Esophagus muscularis mucosa (tissue), 4 donors: ENCODE measurements around the gene TMEM95. TPM values are rescaled to one million over a fixed set of nuclear protein-coding genes. Genes with fewer than 3 reads are reported as not detected.
A peak's percentile ranks its signal among the peaks of the same experiment; 100 is the strongest.

ENCODE experiments used
- DNase-seq: peaks from one replicate; pipeline ENCODE4 v3.0.0-alpha.2; 2017; ENCODE audit errors: extremely low spot score
- H3K27ac ChIP-seq, 4 donors: fragments of 200-600 bp; sonication (generic); replicated peaks in 1 of 4; 1 replicate in 3 of 4; 2 replicates in 1 of 4; pipeline ENCODE4 v1.5.1; 2016 to 2019; ENCODE audit warnings: mild to moderate bottlenecking in 1 of 4
- H3K27me3 ChIP-seq, 4 donors: fragments of 200-600 bp; sonication (generic); one replicate each; pipeline versions ENCODE4 v1.5.1 to v1.6.0; 2016 to 2019
- H3K36me3 ChIP-seq, 4 donors: fragments of 200-600 bp; sonication (generic); one replicate each; pipeline ENCODE4 v1.5.1; 2016 to 2019
- H3K4me1 ChIP-seq, 4 donors: fragments of 200-600 bp; sonication (generic); one replicate each; pipeline ENCODE4 v1.5.1; 2016 to 2019
- H3K4me3 ChIP-seq, 4 donors: fragments of 200-600 bp; sonication (generic); 1 replicate in 2 of 4; 2 replicates in 2 of 4; pipeline ENCODE4 v1.5.1; 2016 to 2019; ENCODE audit warnings: mild to moderate bottlenecking in 4 of 4, moderate library complexity in 1 of 4
- H3K9me3 ChIP-seq, 4 donors: fragments of 200-600 bp; sonication (generic); 1 replicate in 3 of 4; 2 replicates in 1 of 4; pipeline ENCODE4 v1.5.1; 2016 to 2019
- EP300 ChIP-seq: sonication (generic); formaldehyde crosslinking; IDR thresholded peaks from one replicate; pipeline ENCODE4 v1.6.1; 2017; ENCODE audit warnings: antibody characterized with exemption
- POLR2A ChIP-seq: fragments of 450-650 bp; IDR thresholded peaks from one replicate; pipeline ENCODE4 v1.6.1; 2017; ENCODE audit warnings: antibody characterized with exemption, moderate library complexity, mild to moderate bottlenecking, low read depth
- POLR2AphosphoS5 ChIP-seq, 2 donors: sonication (generic); formaldehyde crosslinking; IDR thresholded peaks; one replicate each; pipeline ENCODE4 v1.6.1; 2017; ENCODE audit warnings: antibody characterized with exemption in 2 of 2
- WGBS: methylation state at CpG from one replicate; pipeline ENCODE4 v1.1.5; 2018; 5-methylcytosine and 5-hydroxymethylcytosine counted together
- intact Hi-C: fragments of 100-400 bp; cut with DNase I; formaldehyde crosslinking; loops from one replicate; pipeline ENCODE4 v1.15.1; 2023
- total RNA-seq, 4 donors: library from RNA; depleted of rRNA; stranded (reverse); fragments of >200 nt; gene quantifications; one replicate each; pipeline versions ENCODE4 v1.1.0 to v1.2.1, GENCODE V29; 2016
- TF ChIP-seq, protein P1 (sequence below), 3 experiments: fragments of 200-600 bp in 2 of 3; fragments of 450-650 bp in 1 of 3; sonication (generic) in 2 of 3; IDR thresholded peaks; one replicate each; pipeline ENCODE4 v1.5.1; 2017 to 2019; ENCODE audit warnings: antibody characterized with exemption in 3 of 3, mild to moderate bottlenecking in 2 of 3, moderate library complexity in 1 of 3

The TMEM95 gene, protein sequence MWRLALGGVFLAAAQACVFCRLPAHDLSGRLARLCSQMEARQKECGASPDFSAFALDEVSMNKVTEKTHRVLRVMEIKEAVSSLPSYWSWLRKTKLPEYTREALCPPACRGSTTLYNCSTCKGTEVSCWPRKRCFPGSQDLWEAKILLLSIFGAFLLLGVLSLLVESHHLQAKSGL
- total RNA-seq = under 1 TPM in 1 of 4 donors, not detected in 3; 0.42 TPM

DNA sequence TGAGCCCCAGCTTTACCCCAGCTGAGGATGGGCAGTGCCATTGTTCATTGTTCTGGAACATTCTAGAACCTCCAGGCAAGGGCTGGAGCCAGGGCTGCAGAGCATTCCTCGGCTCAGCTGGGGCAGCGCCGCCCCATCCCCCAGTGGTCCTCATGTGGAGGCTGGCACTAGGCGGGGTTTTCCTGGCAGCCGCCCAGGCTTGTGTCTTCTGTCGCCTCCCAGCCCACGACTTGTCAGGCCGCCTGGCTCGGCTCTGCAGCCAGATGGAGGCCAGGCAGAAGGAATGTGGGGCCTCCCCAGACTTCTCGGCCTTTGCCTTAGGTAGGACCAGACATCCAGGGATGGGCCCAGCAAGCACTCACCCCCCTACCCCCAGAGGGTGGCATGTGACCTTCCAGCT lies at the start of gene TMEM95:
Gene TMEM95, plus strand, starts transcription at position 104 of the 400 bp plus-strand sequence. Its CDS starts 49 bp downstream, at position 153.
- Histone ChIP-seq H3K27me3 (no peaks in the 10 kb centered on the region), H3K4me1 (peaks cover 15 to 57% (median 54%) of the 10 kb centered on the region in 4 donors), H3K9me3 (no peaks in the 10 kb centered on the region), H3K36me3 (no peaks in the 10 kb centered on the region), H3K4me3 (peak within 1 kb of the TSS in 2 of 4 donors; percentile 13 to 23), H3K27ac (peak within 1 kb of the TSS; percentile 1 to 98 (median 60))
- DNase-seq = no peak
- TF ChIP-seq EP300 (no peak), POLR2A (no peak), POLR2AphosphoS5 (IDR thresholded peaks at IDR 0.05) (peak in 1 of 2 donors; percentile 52)
- TF ChIP-seq, protein P1, sequence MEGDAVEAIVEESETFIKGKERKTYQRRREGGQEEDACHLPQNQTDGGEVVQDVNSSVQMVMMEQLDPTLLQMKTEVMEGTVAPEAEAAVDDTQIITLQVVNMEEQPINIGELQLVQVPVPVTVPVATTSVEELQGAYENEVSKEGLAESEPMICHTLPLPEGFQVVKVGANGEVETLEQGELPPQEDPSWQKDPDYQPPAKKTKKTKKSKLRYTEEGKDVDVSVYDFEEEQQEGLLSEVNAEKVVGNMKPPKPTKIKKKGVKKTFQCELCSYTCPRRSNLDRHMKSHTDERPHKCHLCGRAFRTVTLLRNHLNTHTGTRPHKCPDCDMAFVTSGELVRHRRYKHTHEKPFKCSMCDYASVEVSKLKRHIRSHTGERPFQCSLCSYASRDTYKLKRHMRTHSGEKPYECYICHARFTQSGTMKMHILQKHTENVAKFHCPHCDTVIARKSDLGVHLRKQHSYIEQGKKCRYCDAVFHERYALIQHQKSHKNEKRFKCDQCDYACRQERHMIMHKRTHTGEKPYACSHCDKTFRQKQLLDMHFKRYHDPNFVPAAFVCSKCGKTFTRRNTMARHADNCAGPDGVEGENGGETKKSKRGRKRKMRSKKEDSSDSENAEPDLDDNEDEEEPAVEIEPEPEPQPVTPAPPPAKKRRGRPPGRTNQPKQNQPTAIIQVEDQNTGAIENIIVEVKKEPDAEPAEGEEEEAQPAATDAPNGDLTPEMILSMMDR (IDR thresholded peaks at IDR 0.05) = no peak
- WGBS = no CpG with 5 or more reads among the region's 10 CpGs
- intact Hi-C loops = loop anchor here (2.0 kb wide), 1 partner anchor 206 kb away; the partner anchor contains the start of gene SENP3

- Histone ChIP-seq H3K27me3 (no peaks in the 10 kb centered on the region), H3K27ac (peak within 1 kb of the TSS; percentile 95 to 100 (median 100)), H3K9me3 (no peaks in the 10 kb centered on the region), H3K4me1 (peaks cover 31 to 46% (median 39%) of the 10 kb centered on the region in 4 donors), H3K36me3 (peaks cover 23 to 28% (median 26%) of the 10 kb centered on the region in 4 donors), H3K4me3 (peak within 1 kb of the TSS; percentile 95 to 100 (median 96))
- intact Hi-C loops = no loop called here
- under 1% methylated on average over 58 of the region's 64 CpGs for WGBS
- TF ChIP-seq POLR2A (peak; percentile 96), EP300 (no peak), POLR2AphosphoS5 (IDR thresholded peaks at IDR 0.05) (peak; percentile 92 to 99)
- TF ChIP-seq, protein P1 (IDR thresholded peaks at IDR 0.05) = peak in 1 of 3 experiments; percentile 19
- DNase-seq = peak; percentile 100
Observed at GRCh38 chr17:7306911-7307685, 47.9 kb upstream of the TMEM95 start, which contains the start of gene EIF5A. TSS of gene EIF5A (plus strand) at chr17:7307628. CDS start at chr17:7309636, 2,008 bp downstream.

GRCh38 chr17:7307686-7308624 lies 47.0 kb upstream of the TMEM95 start:
- Histone ChIP-seq H3K4me1 (peaks cover 38 to 55% (median 47%) of the 10 kb centered on the region in 4 donors), H3K36me3 (peaks cover 31 to 36% (median 35%) of the 10 kb centered on the region in 4 donors), H3K9me3 (no peaks in the 10 kb centered on the region), H3K27ac (peak overlapping the region; percentile 95 to 100 (median 100)), H3K4me3 (peak overlapping the region; percentile 95 to 100 (median 96)), H3K27me3 (no peaks in the 10 kb centered on the region)
- no peak for DNase-seq
- TF ChIP-seq POLR2AphosphoS5 (IDR thresholded peaks at IDR 0.05) (no peak), EP300 (no peak)
- TF ChIP-seq, protein P1 (IDR thresholded peaks at IDR 0.05) = peak in 1 of 3 experiments; percentile 22
- 1% methylated on average over 50 of the region's 104 CpGs for WGBS
- intact Hi-C loops = no loop called here

DNA sequence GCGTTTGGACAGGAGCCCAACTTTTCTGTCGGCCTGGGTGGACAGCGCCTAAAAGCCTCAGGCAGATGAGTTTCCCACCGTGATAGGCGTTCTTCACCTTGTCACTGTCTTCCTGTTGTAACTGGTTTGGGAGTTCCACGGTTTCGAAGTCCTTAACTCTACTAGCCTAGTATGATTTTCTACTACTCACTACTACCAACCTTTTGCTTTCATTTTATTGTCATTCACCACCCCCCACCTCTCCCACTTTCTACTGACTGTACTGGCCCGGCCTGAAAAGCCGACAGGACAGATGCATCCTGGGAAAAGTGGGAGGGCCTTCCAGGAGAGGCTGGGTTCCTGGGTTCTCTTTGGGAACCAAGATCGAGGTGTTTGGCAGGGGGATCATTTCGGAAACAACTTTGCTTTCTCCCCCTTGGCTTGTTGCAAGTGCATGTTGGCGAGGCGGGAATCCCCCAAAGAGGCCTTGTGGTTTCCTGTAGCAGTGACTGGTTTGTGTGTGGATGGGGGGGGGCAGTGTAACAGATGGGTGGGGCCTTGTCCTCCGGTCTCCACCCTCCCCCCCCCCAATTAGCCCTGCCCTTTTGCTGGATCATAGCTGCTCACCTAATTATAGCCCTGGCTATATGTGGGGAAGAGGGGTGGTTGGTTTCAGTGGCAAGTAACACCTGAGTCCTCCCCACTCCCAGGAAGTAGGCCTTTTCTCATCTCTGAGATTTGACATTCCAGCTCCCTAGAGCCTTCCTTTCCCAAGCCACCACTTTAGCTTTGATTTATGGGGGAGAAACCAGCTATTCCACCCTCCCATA lies 46.1 kb upstream of the TMEM95 start:
- intact Hi-C loops = no loop called here
- no peak for TF ChIP-seq POLR2A
- TF ChIP-seq POLR2AphosphoS5 (IDR thresholded peaks at IDR 0.05) = peak; percentile 64 to 83
- TF ChIP-seq EP300 = no peak
- TF ChIP-seq, protein P1 (IDR thresholded peaks at IDR 0.05) = no peak
- 4% methylated on average over 11 of the region's 14 CpGs for WGBS
- Histone ChIP-seq H3K27me3 (no peaks in the 10 kb centered on the region), H3K9me3 (no peaks in the 10 kb centered on the region), H3K27ac (peak overlapping the region; percentile 95 to 100 (median 100)), H3K36me3 (peaks cover 38 to 45% (median 44%) of the 10 kb centered on the region in 4 donors), H3K4me1 (peaks cover 47 to 63% (median 56%) of the 10 kb centered on the region in 4 donors), H3K4me3 (peak overlapping the region; percentile 95 to 100 (median 96))
- DNase-seq = no peak
